Measurements from ENCODE around the gene BLVRA. TPM values are rescaled to one million over a fixed set of nuclear protein-coding genes. Genes with fewer than 3 reads are reported as not detected.

The BLVRA gene
- total RNA-seq, 1 donor from 2014 or later, result 32.2 TPM

DNA sequence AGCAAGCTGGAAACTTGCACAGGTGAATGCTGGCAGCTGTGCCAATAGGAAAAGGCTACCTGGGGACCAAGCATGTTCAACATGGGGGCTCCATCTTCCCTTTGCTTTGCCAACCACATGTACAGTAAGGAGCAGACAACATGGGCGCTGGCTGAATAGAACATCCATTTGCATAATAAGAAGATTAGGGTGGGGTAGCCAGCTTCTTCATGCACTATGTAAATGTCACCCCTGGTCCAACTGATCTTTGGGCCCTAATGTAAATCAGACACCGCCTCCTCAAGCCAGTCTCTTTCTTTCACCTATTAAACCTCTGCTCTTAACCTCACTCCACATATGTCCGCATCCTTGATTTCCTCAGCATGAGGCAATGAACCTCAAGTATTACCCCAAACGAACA, 84.8 kb downstream of the BLVRA start:
- Mint-ChIP-seq H3K9me3 (no peaks in the 10 kb centered on the region), H3K27me3 (ENCODE audit: low read depth) (peaks cover 14% of the 10 kb centered on the region), H3K4me1 (ENCODE audit: low read depth) (peaks cover 4% of the 10 kb centered on the region), H3K36me3 (ENCODE audit: low read depth) (no peaks in the 10 kb centered on the region), H3K4me3 (ENCODE audit: low read depth) (no peak overlapping the region), H3K27ac (no peak overlapping the region)
- intact Hi-C loops (cut with micrococcal nuclease), result no loop called here
- no peak for DNase-seq (ENCODE audit: low spot score)

DNA sequence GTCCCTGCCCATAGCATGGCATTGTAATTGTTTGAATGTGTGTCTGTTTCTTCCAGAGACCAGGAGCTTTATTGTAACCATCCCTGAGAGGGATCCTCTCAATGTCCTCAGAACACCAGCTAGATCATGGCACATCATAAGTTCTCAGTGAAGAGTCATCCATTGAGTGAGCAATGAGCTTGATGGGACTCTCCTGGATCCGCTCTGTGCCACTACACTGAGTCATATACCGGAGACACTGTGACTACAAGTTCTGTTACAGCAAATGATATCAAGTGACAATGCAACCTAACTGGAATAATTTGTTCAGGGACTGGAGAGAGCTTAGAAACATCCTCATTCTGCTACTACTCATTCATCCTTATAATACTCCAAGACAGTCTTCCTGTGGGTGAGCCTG, 85.8 kb downstream of the BLVRA start:
- intact Hi-C loops (cut with micrococcal nuclease), result no loop called here
- no peak overlapping the region for H3K27ac Mint-ChIP-seq
- no peaks in the 10 kb centered on the region for H3K9me3 Mint-ChIP-seq
- H3K36me3 Mint-ChIP-seq (ENCODE audit: low read depth), result no peaks in the 10 kb centered on the region
- peaks cover 14% of the 10 kb centered on the region for H3K27me3 Mint-ChIP-seq (ENCODE audit: low read depth)
- H3K4me3 Mint-ChIP-seq (ENCODE audit: low read depth), result no peak overlapping the region
- no peak for DNase-seq (ENCODE audit: low spot score)
- no peaks in the 10 kb centered on the region for H3K4me1 Mint-ChIP-seq (ENCODE audit: low read depth)

DNA sequence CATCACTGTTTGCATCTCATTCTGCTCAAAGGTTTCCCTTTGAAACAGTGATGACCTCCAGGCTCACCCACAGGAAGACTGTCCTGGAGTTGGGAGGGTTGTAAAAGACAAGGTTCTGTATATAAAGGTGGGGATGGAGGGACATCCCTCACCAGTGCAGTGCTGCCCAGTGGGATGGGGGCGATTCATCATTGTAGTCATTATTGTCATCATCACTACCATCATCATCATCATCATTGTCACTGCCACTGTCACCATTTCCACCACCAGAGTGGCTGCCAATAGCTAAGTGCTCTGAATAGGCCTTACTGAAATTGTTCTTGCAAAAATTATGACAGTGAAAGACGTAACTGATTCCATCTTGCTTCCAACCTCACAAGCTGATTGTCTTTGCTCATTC, 86.2 kb downstream of the BLVRA start:
- Mint-ChIP-seq H3K9me3 (no peaks in the 10 kb centered on the region), H3K4me1 (ENCODE audit: low read depth) (no peaks in the 10 kb centered on the region), H3K27me3 (ENCODE audit: low read depth) (peaks cover 14% of the 10 kb centered on the region), H3K36me3 (ENCODE audit: low read depth) (no peaks in the 10 kb centered on the region), H3K27ac (no peak overlapping the region), H3K4me3 (ENCODE audit: low read depth) (no peak overlapping the region)
- DNase-seq (ENCODE audit: low spot score), result no peak
- intact Hi-C loops (cut with micrococcal nuclease), result no loop called here

DNA sequence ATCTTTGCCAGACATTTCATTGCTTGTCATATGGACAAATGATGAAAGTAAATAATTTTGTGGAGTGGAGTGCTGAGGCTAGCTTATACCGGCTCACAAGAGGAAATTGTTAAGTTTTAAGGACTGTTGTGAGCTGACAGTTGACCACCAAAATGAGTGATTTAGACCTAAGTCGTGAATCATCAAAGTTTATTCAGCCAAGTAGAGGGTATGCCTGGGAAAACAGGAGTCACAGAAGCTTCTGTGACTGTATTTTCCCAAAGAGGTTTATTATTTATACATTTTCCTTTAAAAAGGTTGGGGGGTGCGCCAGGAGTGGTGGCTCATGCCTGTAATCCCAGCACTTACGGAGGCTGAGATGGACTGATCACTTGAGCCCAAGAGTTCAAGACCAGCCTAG, 89.0 kb downstream of the BLVRA start:
- Mint-ChIP-seq H3K4me1 (ENCODE audit: low read depth) (peaks cover 4% of the 10 kb centered on the region), H3K27me3 (ENCODE audit: low read depth) (peaks cover 7% of the 10 kb centered on the region), H3K36me3 (ENCODE audit: low read depth) (no peaks in the 10 kb centered on the region), H3K4me3 (ENCODE audit: low read depth) (no peak overlapping the region), H3K27ac (no peak overlapping the region), H3K9me3 (no peaks in the 10 kb centered on the region)
- no peak for DNase-seq (ENCODE audit: low spot score)
- intact Hi-C loops (cut with micrococcal nuclease), result no loop called here

DNA sequence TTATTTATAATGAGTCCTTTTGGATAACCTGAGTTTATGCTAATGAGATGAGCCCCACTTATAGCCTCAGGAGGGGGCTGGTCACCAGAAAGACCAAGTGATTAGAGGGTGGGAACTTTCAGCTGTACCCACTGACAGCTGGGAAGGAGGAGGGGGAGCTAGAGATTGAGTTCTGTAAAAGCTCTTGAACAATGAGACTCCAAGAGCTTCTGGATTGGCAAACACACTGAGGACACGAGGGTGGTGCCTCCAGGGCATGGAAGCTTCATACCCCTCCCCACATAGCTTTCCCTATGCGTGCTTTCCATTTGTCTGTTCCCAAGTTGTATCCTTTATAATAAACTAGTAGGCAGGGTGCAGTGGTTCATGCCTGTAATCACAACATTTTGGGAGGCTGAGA, 90.6 kb downstream of the BLVRA start:
- no peaks in the 10 kb centered on the region for H3K9me3 Mint-ChIP-seq
- H3K4me3 Mint-ChIP-seq (ENCODE audit: low read depth), result no peak overlapping the region
- H3K27me3 Mint-ChIP-seq (ENCODE audit: low read depth), result peaks cover 9% of the 10 kb centered on the region
- no peaks in the 10 kb centered on the region for H3K36me3 Mint-ChIP-seq (ENCODE audit: low read depth)
- peaks cover 4% of the 10 kb centered on the region for H3K4me1 Mint-ChIP-seq (ENCODE audit: low read depth)
- intact Hi-C loops (cut with micrococcal nuclease), result no loop called here
- H3K27ac Mint-ChIP-seq, result no peak overlapping the region
- no peak for DNase-seq (ENCODE audit: low spot score)

DNA sequence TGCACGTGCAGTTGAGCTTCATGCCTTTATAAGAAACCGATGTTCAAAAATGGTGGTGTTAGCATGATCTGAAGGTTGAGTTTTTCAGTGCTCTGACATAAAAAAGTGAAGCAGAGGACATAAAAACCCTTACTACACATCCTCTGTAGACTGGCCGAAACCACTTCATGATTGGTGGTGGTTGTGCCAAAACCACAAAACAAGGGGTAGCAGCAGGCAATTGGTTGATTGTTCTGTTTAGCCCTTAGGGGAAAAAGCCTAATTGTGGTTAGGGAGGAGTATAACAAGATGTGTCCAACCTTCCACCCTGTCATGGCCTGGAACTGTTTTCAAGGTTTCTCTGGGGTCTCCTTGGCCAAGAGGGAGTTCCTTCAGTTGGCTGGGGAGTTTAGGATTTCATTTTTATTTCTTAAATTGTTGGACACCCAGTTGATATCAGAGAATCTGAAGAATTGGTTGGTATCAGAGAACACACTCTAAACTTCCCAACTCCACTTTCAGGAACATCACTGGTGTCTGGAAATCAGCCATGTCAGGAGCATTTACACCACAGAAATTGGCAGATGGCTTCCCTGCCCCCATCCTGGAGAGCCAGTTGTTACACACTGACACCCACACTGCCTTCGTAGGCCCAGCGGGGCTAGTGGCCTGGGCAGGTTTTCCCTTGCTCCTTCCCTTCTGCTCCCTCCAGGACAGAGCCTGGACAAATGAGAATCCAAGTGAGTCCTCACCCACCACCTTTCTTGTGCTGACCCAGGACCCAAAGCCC, 92.1 kb downstream of the BLVRA start:
- Mint-ChIP-seq H3K9me3 (no peaks in the 10 kb centered on the region), H3K27me3 (ENCODE audit: low read depth) (peaks cover 9% of the 10 kb centered on the region), H3K36me3 (ENCODE audit: low read depth) (no peaks in the 10 kb centered on the region), H3K4me3 (ENCODE audit: low read depth) (no peak overlapping the region), H3K4me1 (ENCODE audit: low read depth) (peaks cover 4% of the 10 kb centered on the region), H3K27ac (no peak overlapping the region)
- DNase-seq (ENCODE audit: low spot score), result no peak
- intact Hi-C loops (cut with micrococcal nuclease), result no loop called here

DNA sequence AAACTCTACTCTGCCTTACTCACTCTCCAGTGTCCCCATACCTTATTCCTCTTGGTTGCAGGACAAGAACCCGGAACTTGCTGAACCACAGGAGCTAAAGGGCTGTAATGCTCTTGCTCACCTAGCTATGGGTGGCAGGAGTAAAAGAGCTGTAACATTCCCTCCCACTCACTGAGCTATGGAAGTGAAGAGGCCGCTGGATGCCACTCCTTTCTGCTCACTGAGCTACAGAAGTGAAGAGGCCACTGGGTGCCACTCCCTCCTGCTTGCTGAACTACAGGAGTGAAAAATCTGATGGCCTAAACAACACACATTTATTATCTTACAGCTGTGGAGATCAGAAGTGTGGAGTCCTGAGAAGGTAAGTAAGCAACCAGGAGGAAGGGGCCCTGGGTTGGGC, 93.3 kb downstream of the BLVRA start:
- Mint-ChIP-seq H3K27me3 (ENCODE audit: low read depth) (peaks cover 9% of the 10 kb centered on the region), H3K36me3 (ENCODE audit: low read depth) (no peaks in the 10 kb centered on the region), H3K9me3 (no peaks in the 10 kb centered on the region), H3K4me1 (ENCODE audit: low read depth) (peaks cover 4% of the 10 kb centered on the region), H3K27ac (no peak overlapping the region), H3K4me3 (ENCODE audit: low read depth) (no peak overlapping the region)
- intact Hi-C loops (cut with micrococcal nuclease), result no loop called here
- no peak for DNase-seq (ENCODE audit: low spot score)

DNA sequence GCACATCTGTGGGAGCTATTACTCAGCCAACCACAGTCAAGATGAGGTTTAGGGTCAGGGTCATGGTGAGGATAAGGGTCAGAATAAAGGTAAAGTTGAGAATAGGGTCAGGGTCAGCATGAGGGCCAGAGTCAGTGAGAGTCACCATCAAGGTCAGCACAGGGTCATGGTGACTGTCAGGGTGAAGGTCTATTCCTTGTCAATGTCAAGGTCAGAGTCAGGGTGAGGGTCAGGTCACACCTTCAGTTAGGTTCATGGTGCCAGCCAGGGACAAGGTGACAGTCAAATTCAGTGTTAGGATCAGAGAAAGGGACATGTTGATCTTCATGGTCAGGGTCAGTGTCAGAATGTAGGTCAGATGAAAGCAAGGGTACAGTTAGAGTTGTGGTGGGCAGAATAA, 96.7 kb downstream of the BLVRA start:
- H3K27me3 Mint-ChIP-seq (ENCODE audit: low read depth), result peaks cover 5% of the 10 kb centered on the region
- DNase-seq (ENCODE audit: low spot score), result no peak
- no peaks in the 10 kb centered on the region for H3K4me1 Mint-ChIP-seq (ENCODE audit: low read depth)
- H3K9me3 Mint-ChIP-seq, result no peaks in the 10 kb centered on the region
- no peak overlapping the region for H3K27ac Mint-ChIP-seq
- H3K4me3 Mint-ChIP-seq (ENCODE audit: low read depth), result no peak overlapping the region
- H3K36me3 Mint-ChIP-seq (ENCODE audit: low read depth), result no peaks in the 10 kb centered on the region
- intact Hi-C loops (cut with micrococcal nuclease), result loop anchor here (5.0 kb wide), 1 partner anchor 273 kb away; the partner anchor contains the start of gene STK17A

DNA sequence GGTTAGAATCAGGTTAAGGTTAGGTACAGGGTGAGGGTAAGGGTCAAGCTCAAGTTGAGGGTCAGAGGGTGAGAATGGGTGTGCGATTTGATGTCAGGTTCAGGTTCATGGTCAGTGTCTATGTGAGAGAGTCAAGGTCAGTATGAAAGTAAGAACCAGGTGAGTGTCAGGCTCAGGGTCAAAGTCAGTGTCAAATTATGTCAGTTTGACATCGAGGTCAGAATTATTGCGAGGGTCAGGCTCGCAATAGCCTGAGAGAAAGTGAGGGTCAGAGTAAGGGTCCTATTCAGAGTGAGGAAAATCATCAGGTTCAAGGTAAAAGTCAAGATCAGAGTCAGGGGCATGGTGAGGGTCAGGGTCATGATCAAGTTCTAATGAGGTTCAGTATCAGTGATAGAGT, 97.8 kb downstream of the BLVRA start:
- H3K27ac Mint-ChIP-seq, result no peak overlapping the region
- no peak overlapping the region for H3K4me3 Mint-ChIP-seq (ENCODE audit: low read depth)
- DNase-seq (ENCODE audit: low spot score), result no peak
- no peaks in the 10 kb centered on the region for H3K9me3 Mint-ChIP-seq
- H3K4me1 Mint-ChIP-seq (ENCODE audit: low read depth), result no peaks in the 10 kb centered on the region
- H3K27me3 Mint-ChIP-seq (ENCODE audit: low read depth), result peaks cover 15% of the 10 kb centered on the region
- intact Hi-C loops (cut with micrococcal nuclease), result loop anchor here (5.0 kb wide), 1 partner anchor 274 kb away; the partner anchor contains the start of gene STK17A
- no peaks in the 10 kb centered on the region for H3K36me3 Mint-ChIP-seq (ENCODE audit: low read depth)

Other genes starting within 250 kb of the BLVRA start
- gene STK17A, start 175.6 kb upstream of the BLVRA start, total RNA-seq, result 20.4 and 21.7 TPM in 2 replicates
- 67.1 and 69.1 TPM in 2 replicates for gene COA1, start 29.2 kb upstream of the BLVRA start, total RNA-seq
- 106 and 108 TPM in 2 replicates for gene MRPS24, start 110.8 kb downstream of the BLVRA start, total RNA-seq
- gene URGCP, start 147.9 kb downstream of the BLVRA start, total RNA-seq, result 23.7 and 27.6 TPM in 2 replicates
- 10.5 and 12.6 TPM in 2 replicates for gene UBE2D4, start 167.8 kb downstream of the BLVRA start, total RNA-seq
- not detected in 2 replicates for gene SPDYE1, start 239.2 kb downstream of the BLVRA start, total RNA-seq

Measured in activated T-helper 2 cell treated with anti-CD3 and anti-CD28 coated beads, Interferon-gamma antibody, Interleukin-2, Interleukin-4, amounts not matched to agents 10 μg/mL and 5 μg/mL and 100 μg/mL, durations not matched to agents 14 hours and 24 hours and 36 hours (primary cell).